Spleen (tissue), 11 donors: Measurements from ENCODE around the gene CPA2. TPM values are rescaled to one million over a fixed set of nuclear protein-coding genes. Genes with fewer than 3 reads are reported as not detected.
A peak's percentile ranks its signal among the peaks of the same experiment; 100 is the strongest.

ENCODE experiments used
- DNase-seq: peaks from one replicate; pipeline ENCODE4 v3.0.0-alpha.2; 2020
- H3K27ac ChIP-seq, 8 donors: fragments of 200-600 bp; sonication (generic) in 7 of 8; 1 replicate in 4 of 8; 2 replicates in 4 of 8; pipeline versions ENCODE4 v1.5.0 to v1.8.0; 2016 to 2021; ENCODE audit warnings: inconsistent platforms in 4 of 8, mild to moderate bottlenecking in 4 of 8, moderate library complexity in 1 of 8
- H3K27me3 ChIP-seq, 7 donors: fragments of 200-600 bp; sonication (generic) in 6 of 7; replicated peaks in 1 of 7; 1 replicate in 4 of 7; 2 replicates in 3 of 7; pipeline versions ENCODE4 v1.5.0 to v1.8.0; 2016 to 2021; ENCODE audit warnings: inconsistent platforms in 3 of 7, mild to moderate bottlenecking in 1 of 7
- H3K36me3 ChIP-seq, 6 donors: fragments of 200-600 bp; sonication (generic) in 5 of 6; 1 replicate in 4 of 6; 2 replicates in 2 of 6; pipeline versions ENCODE4 v1.5.0 to v1.8.0; 2016 to 2021; ENCODE audit warnings: inconsistent platforms in 2 of 6
- H3K4me1 ChIP-seq, 6 donors: fragments of 200-600 bp; sonication (generic) in 5 of 6; 1 replicate in 3 of 6; 2 replicates in 3 of 6; pipeline versions ENCODE4 v1.5.0 to v1.8.0; 2016 to 2021; ENCODE audit warnings: inconsistent platforms in 3 of 6
- H3K4me3 ChIP-seq, 8 donors: fragments of 200-600 bp; sonication (generic) in 7 of 8; 1 replicate in 4 of 8; 2 replicates in 4 of 8; pipeline versions ENCODE4 v1.5.0 to v1.8.0; 2016 to 2021; ENCODE audit warnings: inconsistent platforms in 4 of 8, mild to moderate bottlenecking in 4 of 8, moderate library complexity in 2 of 8
- H3K9me3 ChIP-seq, 8 donors: fragments of 200-600 bp; sonication (generic) in 7 of 8; 1 replicate in 4 of 8; 2 replicates in 4 of 8; pipeline versions ENCODE4 v1.5.0 to v1.8.0; 2016 to 2021; ENCODE audit warnings: inconsistent platforms in 4 of 8
- CTCF ChIP-seq, 11 experiments: fragments of 200-600 bp in 7 of 11; fragments of 450-650 bp in 4 of 11; sonication (generic) in 4 of 11; IDR thresholded peaks in 8 of 11; conservative IDR thresholded peaks in 3 of 11; 1 replicate in 7 of 11; 2 replicates in 4 of 11; pipeline versions ENCODE4 v1.4.0 to v1.8.0; 2016 to 2021; ENCODE audit warnings: antibody characterized with exemption in 11 of 11, inconsistent platforms in 4 of 11, mild to moderate bottlenecking in 1 of 11
- POLR2A ChIP-seq, 3 donors: fragments of 450-650 bp; IDR thresholded peaks; one replicate each; pipeline ENCODE4 v1.5.1; 2017; ENCODE audit warnings: antibody characterized with exemption in 3 of 3, mild to moderate bottlenecking in 1 of 3
- POLR2AphosphoS5 ChIP-seq, 3 donors: sonication (generic); formaldehyde crosslinking; IDR thresholded peaks; one replicate each; pipeline ENCODE4 v1.5.1; 2017; ENCODE audit warnings: antibody characterized with exemption in 3 of 3
- WGBS, 5 donors: extraction: QIAGEN DNeasy Blood & Tissue Kit in 3 of 5; methylation state at CpG; one replicate each; pipeline versions ENCODE4 v1.1.5 to v1.1.7; 2013 to 2018; 5-methylcytosine and 5-hydroxymethylcytosine counted together
- intact Hi-C: fragments of 100-400 bp; cut with DNase I; formaldehyde crosslinking; loops from one replicate; pipeline ENCODE4 v1.15.0; 2023; ENCODE audit warnings: low total_unique reads
- polyA plus RNA-seq, 3 donors: library from polyadenylated mRNA; stranded (reverse); fragments of 200-250 nt; gene quantifications; one replicate each; pipeline ENCODE4 v1.2.1, GENCODE V29; 2013
- total RNA-seq, 7 donors: library from RNA; depleted of rRNA in 3 of 7; stranded (reverse); fragments of >200 nt in 3 of 7; fragmentation: NEBNext Ultra II Directional in 4 of 7; extraction: Animal tissue kit (Norgen Biotek cat#: 25700) in 4 of 7; gene quantifications; one replicate each; pipeline versions ENCODE4 v1.1.0 to v1.2.1, GENCODE V29; 2016 to 2021
- donor health status: healthy with polysubstance abuse.
- donor health status: DM: no; HTN: no; CAD: no; lungs with moderate emphysema.
- donor health status: DM: no; HTN: no; CAD: no.
- donor health status: Bipolar disorder and iron deficiency.
- donor health status: healthy.
- donor health status: DM: no; HTN: no; CAD: no.
- donor health status: DM: yes; HTN: yes; CAD: no.

CPA2 gene
- total and polyA plus RNA-seq, 10 donors: 0.13 to 1.5 (median 0.28) TPM; not detected in 5

- DNase-seq: no peak
- H3K27ac ChIP-seq: no peak overlapping the region
- H3K4me1 ChIP-seq: peaks cover 0 to 34% (median 11%) of the 10 kb centered on the region in 6 donors
- H3K4me3 ChIP-seq: no peak overlapping the region
- 87 to 92% (median 92%) methylated on average over 12 of the region's 12 CpGs for WGBS, 5 donors
- H3K36me3 ChIP-seq: no peaks in the 10 kb centered on the region
- intact Hi-C loops: no loop called here
- no peak for TF ChIP-seq CTCF (IDR thresholded peaks at IDR 0.05 in 8 of 11, conservative IDR thresholded peaks at IDR 0.05 in 3 of 11)
- TF ChIP-seq POLR2A (IDR thresholded peaks at IDR 0.05): no peak
- TF ChIP-seq POLR2AphosphoS5 (IDR thresholded peaks at IDR 0.05): no peak
- H3K9me3 ChIP-seq: no peaks in the 10 kb centered on the region
- H3K27me3 ChIP-seq: peaks cover 0 to 29% (median 0%) of the 10 kb centered on the region in 7 donors
Observed at GRCh38 chr7:130270947-130271800, 4.5 kb downstream of the CPA2 start.

GRCh38 chr7:130272381-130273080 lies 5.9 kb downstream of the CPA2 start:
- WGBS, 5 donors: 78 to 82% (median 79%) methylated on average over 17 to 23 of the region's 23 CpGs

GRCh38 chr7:130273081-130273932 lies 6.6 kb downstream of the CPA2 start:
- Histone ChIP-seq H3K27me3 (peaks cover 0 to 29% (median 0%) of the 10 kb centered on the region in 7 donors), H3K27ac (peak overlapping the region in 6 of 8 donors; percentile 7 to 61 (median 38)), H3K4me3 (peak overlapping the region in 2 of 8 donors; percentile 24 to 33), H3K4me1 (peaks cover 0 to 34% (median 11%) of the 10 kb centered on the region in 6 donors), H3K36me3 (no peaks in the 10 kb centered on the region), H3K9me3 (no peaks in the 10 kb centered on the region)
- DNase-seq: no peak
- intact Hi-C loops: no loop called here
- no peak for TF ChIP-seq POLR2A (IDR thresholded peaks at IDR 0.05)
- no peak for TF ChIP-seq POLR2AphosphoS5 (IDR thresholded peaks at IDR 0.05)
- no peak for TF ChIP-seq CTCF (IDR thresholded peaks at IDR 0.05 in 8 of 11, conservative IDR thresholded peaks at IDR 0.05 in 3 of 11)
- 9 to 11% (median 10%) methylated on average over 25 of the region's 25 CpGs for WGBS, 5 donors

More at GRCh38 chr7:130272381-130273080, 5.9 kb downstream of the CPA2 start:
- Histone ChIP-seq H3K36me3 (no peaks in the 10 kb centered on the region), H3K9me3 (no peaks in the 10 kb centered on the region), H3K4me3 (peak overlapping the region in 2 of 8 donors; percentile 24 to 33), H3K4me1 (peaks cover 0 to 34% (median 11%) of the 10 kb centered on the region in 6 donors), H3K27ac (no peak overlapping the region), H3K27me3 (peaks cover 0 to 29% (median 0%) of the 10 kb centered on the region in 7 donors)
- no peak for TF ChIP-seq CTCF (IDR thresholded peaks at IDR 0.05 in 8 of 11, conservative IDR thresholded peaks at IDR 0.05 in 3 of 11)
- TF ChIP-seq POLR2AphosphoS5 (IDR thresholded peaks at IDR 0.05): no peak
- TF ChIP-seq POLR2A (IDR thresholded peaks at IDR 0.05): no peak
- intact Hi-C loops: no loop called here
- DNase-seq: no peak
